Hepatocyte (in vitro differentiated cells): Measurements from ENCODE around the gene PPP4R4. TPM values are rescaled to one million over a fixed set of nuclear protein-coding genes. Genes with fewer than 3 reads are reported as not detected.
"Not testable (repeated sequence)": the region's sequence is repeated elsewhere in the genome, so short reads cannot be mapped to it uniquely, and the experiment has no call there.

Source experiments
- DNase-seq: peaks from one replicate; pipeline ENCODE4 v3.0.0-alpha.2; 2016; ENCODE audit warnings: low spot score
- H2AFZ ChIP-seq: fragments of 200-600 bp; sonication (generic); 2 replicates; pipeline ENCODE4 v1.6.0; 2016; ENCODE audit warnings: antibody characterized with exemption, mild to moderate bottlenecking
- H3K27ac ChIP-seq: fragments of 200-600 bp; sonication (generic); 2 replicates; pipeline ENCODE4 v1.5.1; 2016; ENCODE audit warnings: mild to moderate bottlenecking
- H3K27me3 ChIP-seq: fragments of 200-600 bp; sonication (generic); 2 replicates; pipeline ENCODE4 v1.6.1; 2016
- H3K36me3 ChIP-seq: fragments of 200-600 bp; sonication (generic); replicated peaks from 2 replicates; pipeline ENCODE4 v1.5.1; 2016; ENCODE audit warnings: low read depth; ENCODE audit not compliant: insufficient read depth
- H3K4me1 ChIP-seq: fragments of 200-600 bp; sonication (generic); 2 replicates; pipeline ENCODE4 v1.5.1; 2016; ENCODE audit warnings: mild to moderate bottlenecking, moderate library complexity; ENCODE audit not compliant: insufficient read depth
- H3K4me2 ChIP-seq: fragments of 200-600 bp; sonication (generic); 2 replicates; pipeline ENCODE4 v1.6.0; 2016
- H3K4me3 ChIP-seq: fragments of 200-600 bp; sonication (generic); 2 replicates; pipeline ENCODE4 v1.5.1; 2016; ENCODE audit warnings: mild to moderate bottlenecking
- H3K79me2 ChIP-seq: fragments of 200-600 bp; sonication (generic); 2 replicates; pipeline ENCODE4 v1.6.0; 2017; ENCODE audit warnings: mild to moderate bottlenecking
- H3K9me2 ChIP-seq: fragments of 200-600 bp; sonication (generic); replicated peaks from 2 replicates; pipeline ENCODE4 v1.6.0; 2017; ENCODE audit warnings: mild to moderate bottlenecking; ENCODE audit not compliant: insufficient read depth
- H3K9me3 ChIP-seq: fragments of 200-600 bp; sonication (generic); 2 replicates; pipeline ENCODE4 v1.5.1; 2016; ENCODE audit warnings: low read depth, mild to moderate bottlenecking
- H4K20me1 ChIP-seq: fragments of 200-600 bp; sonication (generic); 2 replicates; pipeline ENCODE4 v1.6.0; 2016; ENCODE audit warnings: mild to moderate bottlenecking; ENCODE audit not compliant: insufficient read depth, poor library complexity, severe bottlenecking
- EZH2 ChIP-seq: fragments of 200-600 bp; sonication (generic); IDR thresholded peaks from 2 replicates; pipeline ENCODE4 v1.6.1; 2016; ENCODE audit warnings: antibody characterized with exemption, mild to moderate bottlenecking, borderline replicate concordance
- EZH2phosphoT487 ChIP-seq: fragments of 200-600 bp; sonication (generic); IDR thresholded peaks from one replicate; pipeline ENCODE4 v1.6.1; 2018; ENCODE audit warnings: antibody characterized with exemption, mild to moderate bottlenecking, low read depth, moderate library complexity; ENCODE audit not compliant: unreplicated experiment, severe bottlenecking
- WGBS: methylation state at CpG from one replicate; pipeline ENCODE4 v1.1.6; 2016; ENCODE audit warnings: low lambda C conversion rate; ENCODE audit errors: missing lambda C conversion rate; 5-methylcytosine and 5-hydroxymethylcytosine counted together
- polyA plus RNA-seq: library from polyadenylated mRNA; unstranded; fragments of >200 nt; fragmentation: Nextera tagmentation; extraction: Ambion mirVana; gene quantifications from 2 replicates; pipeline ENCODE4 v1.2.1, GENCODE V29; 2016
- total RNA-seq: library from RNA; depleted of rRNA; stranded (reverse); fragments of >200 nt; gene quantifications from 2 replicates; pipeline ENCODE4 v1.2.3, GENCODE V29; 2014
- TF ChIP-seq, protein P1 (sequence below): fragments of 200-600 bp; sonication (generic); IDR thresholded peaks from 2 replicates; pipeline ENCODE4 v1.5.1; 2016; ENCODE audit warnings: antibody characterized with exemption, mild to moderate bottlenecking; ENCODE audit not compliant: poor library complexity

PPP4R4 gene
- total and polyA plus RNA-seq, 2 experiments from 2014 or later = 1.0 to 3.8 TPM

DNA sequence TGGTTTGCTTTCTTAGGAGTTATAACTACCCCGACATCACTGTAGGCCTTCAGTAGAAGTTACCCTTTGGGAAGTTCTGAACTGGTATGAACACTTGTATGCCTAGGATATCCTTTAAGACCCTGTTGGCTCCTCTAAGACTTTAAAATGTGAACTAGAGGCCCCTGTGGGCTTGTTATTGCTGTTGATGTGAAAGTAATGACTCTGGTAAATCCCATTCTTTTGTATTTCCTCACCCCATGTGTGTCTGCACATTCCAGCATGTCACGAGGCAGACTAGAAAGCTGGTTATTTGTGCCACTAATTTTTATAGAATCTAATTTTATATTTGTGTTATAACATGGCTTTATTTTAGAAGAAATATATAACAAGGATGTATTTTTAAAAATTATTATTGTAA, 70.1 kb downstream of the PPP4R4 start:
- WGBS = 96% methylated on average over 2 of the region's 2 CpGs
- H3K4me2 ChIP-seq = no peak overlapping the region
- no peaks in the 10 kb centered on the region for H3K27me3 ChIP-seq
- no peak for DNase-seq
- H3K9me2 ChIP-seq = no peaks in the 10 kb centered on the region
- H3K36me3 ChIP-seq = no peaks in the 10 kb centered on the region
- H3K4me3 ChIP-seq = no peak overlapping the region
- no peak overlapping the region for H3K27ac ChIP-seq
- H3K4me1 ChIP-seq = no peaks in the 10 kb centered on the region
- no peaks in the 10 kb centered on the region for H3K79me2 ChIP-seq
- TF ChIP-seq EZH2phosphoT487 (no peak), EZH2 (no peak)
- TF ChIP-seq, protein P1, sequence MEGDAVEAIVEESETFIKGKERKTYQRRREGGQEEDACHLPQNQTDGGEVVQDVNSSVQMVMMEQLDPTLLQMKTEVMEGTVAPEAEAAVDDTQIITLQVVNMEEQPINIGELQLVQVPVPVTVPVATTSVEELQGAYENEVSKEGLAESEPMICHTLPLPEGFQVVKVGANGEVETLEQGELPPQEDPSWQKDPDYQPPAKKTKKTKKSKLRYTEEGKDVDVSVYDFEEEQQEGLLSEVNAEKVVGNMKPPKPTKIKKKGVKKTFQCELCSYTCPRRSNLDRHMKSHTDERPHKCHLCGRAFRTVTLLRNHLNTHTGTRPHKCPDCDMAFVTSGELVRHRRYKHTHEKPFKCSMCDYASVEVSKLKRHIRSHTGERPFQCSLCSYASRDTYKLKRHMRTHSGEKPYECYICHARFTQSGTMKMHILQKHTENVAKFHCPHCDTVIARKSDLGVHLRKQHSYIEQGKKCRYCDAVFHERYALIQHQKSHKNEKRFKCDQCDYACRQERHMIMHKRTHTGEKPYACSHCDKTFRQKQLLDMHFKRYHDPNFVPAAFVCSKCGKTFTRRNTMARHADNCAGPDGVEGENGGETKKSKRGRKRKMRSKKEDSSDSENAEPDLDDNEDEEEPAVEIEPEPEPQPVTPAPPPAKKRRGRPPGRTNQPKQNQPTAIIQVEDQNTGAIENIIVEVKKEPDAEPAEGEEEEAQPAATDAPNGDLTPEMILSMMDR = no peak
- H4K20me1 ChIP-seq = no peaks in the 10 kb centered on the region
- H3K9me3 ChIP-seq = no peaks in the 10 kb centered on the region
- H2AFZ ChIP-seq = no peak overlapping the region

DNA sequence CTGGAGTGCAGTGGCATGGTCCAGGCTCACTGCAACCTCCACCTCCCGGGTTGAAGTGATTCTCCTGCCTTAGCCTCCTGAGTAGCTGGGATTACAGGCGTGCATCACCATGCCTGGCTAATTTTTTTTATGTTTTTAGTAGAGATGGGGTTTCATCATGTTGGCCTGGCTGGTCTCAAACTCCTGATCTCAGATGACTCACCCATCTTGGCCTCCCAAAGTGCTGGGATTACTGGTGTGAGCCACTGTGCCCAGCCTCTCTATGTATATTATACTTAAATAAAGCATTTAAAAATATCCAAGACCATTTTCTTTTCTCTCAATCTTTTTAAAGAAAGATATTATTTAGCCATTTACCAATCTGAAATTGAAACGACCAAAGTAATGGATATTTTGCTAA, 90.1 kb downstream of the PPP4R4 start:
- H3K4me2 ChIP-seq, H3K27me3 ChIP-seq, H3K79me2 ChIP-seq, H2AFZ ChIP-seq, DNase-seq, H3K4me3 ChIP-seq, H3K9me3 ChIP-seq, H3K36me3 ChIP-seq, H3K27ac ChIP-seq, H3K4me1 ChIP-seq, H3K9me2 ChIP-seq, H4K20me1 ChIP-seq: not testable (repeated sequence)
- WGBS = 95% methylated on average over 3 of the region's 3 CpGs

GRCh38 chr14:94267352-94267751, 93.2 kb downstream of the PPP4R4 start:
- Histone ChIP-seq H3K36me3 (no peaks in the 10 kb centered on the region), H3K9me3 (peaks cover 6% of the 10 kb centered on the region), H4K20me1 (no peaks in the 10 kb centered on the region), H3K4me3 (peak overlapping the region; percentile 2), H3K9me2 (peaks cover 3% of the 10 kb centered on the region), H3K27me3 (no peaks in the 10 kb centered on the region), H3K27ac (no peak overlapping the region), H3K79me2 (no peaks in the 10 kb centered on the region), H2AFZ (no peak overlapping the region), H3K4me1 (no peaks in the 10 kb centered on the region), H3K4me2 (no peak overlapping the region)
- WGBS = 80% methylated on average over 1 of the region's 1 CpG
- no peak for DNase-seq
- TF ChIP-seq, protein P1 = no peak
- TF ChIP-seq EZH2 (no peak), EZH2phosphoT487 (no peak)

GRCh38 chr14:94268582-94268981, 94.5 kb downstream of the PPP4R4 start:
- H3K9me3 ChIP-seq, H3K9me2 ChIP-seq, H2AFZ ChIP-seq, H3K4me1 ChIP-seq, H3K36me3 ChIP-seq, DNase-seq, H3K4me2 ChIP-seq, H4K20me1 ChIP-seq, H3K27ac ChIP-seq, H3K27me3 ChIP-seq, H3K4me3 ChIP-seq, H3K79me2 ChIP-seq: not testable (repeated sequence)
- 89% methylated on average over 7 of the region's 7 CpGs for WGBS

DNA sequence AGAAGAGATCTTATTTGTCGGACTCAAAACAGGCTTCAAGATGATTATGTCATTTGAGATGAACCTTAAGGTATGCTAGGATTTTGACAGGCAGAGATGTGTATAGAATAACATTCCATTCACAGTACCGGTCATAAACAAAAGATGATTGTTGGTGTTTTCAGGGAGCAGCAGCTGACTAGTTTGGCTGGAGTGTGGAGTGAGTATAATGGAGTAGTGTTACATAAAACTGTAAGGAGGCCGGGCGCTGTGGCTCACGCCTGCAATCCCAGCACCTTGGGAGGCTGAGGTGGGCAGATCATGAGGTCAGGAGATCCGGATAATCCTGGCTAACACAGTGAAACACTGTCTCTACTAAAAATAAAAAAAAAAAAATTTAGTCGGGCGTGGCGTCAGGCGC, 95.0 kb downstream of the PPP4R4 start:
- TF ChIP-seq EZH2 (no peak), EZH2phosphoT487 (no peak)
- TF ChIP-seq, protein P1 = no peak

DNA sequence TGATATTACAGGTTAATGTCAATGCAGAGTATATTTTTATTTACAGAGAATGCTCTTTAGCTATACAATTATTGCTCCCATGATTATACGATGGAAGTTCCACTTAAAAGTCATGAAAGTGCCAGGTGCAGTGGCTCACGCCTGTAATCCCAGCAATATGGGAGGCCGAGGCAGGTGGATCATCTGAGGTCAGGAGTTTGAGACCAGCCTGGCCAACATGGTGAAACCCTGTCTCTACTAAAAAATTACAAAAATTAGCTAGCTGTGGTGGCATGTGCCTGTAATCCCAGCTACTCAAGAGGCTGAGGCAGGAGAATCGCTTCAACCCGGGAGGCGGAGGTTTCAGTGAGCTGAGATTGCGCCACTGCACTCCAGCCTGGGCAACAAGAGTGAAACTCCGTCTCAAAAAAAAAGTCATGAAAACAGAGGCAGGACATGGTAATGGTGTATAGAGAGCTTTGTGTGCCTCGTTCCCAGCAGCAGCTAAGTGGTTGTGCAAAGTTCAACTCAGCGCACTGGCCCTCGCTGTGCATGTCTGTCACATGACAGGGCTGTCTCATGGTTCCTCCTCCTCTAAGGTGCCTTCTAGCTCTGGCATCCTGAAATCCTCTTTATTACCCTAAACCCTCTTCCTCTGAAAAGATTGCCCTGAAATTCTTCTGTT, 102.9 kb downstream of the PPP4R4 start:
- H3K9me2 ChIP-seq, H3K4me3 ChIP-seq, H2AFZ ChIP-seq, H3K36me3 ChIP-seq, H3K27me3 ChIP-seq, H3K4me2 ChIP-seq, H3K4me1 ChIP-seq, H3K79me2 ChIP-seq, H3K9me3 ChIP-seq, H4K20me1 ChIP-seq: not testable (repeated sequence)
- 86% methylated on average over 11 of the region's 11 CpGs for WGBS
- H3K27ac ChIP-seq = peak overlapping the region; percentile 54
- DNase-seq = peak; percentile 58

More for the DNA sequence above, 95.0 kb downstream of the PPP4R4 start:
- Histone ChIP-seq H3K27me3 (no peaks in the 10 kb centered on the region), H3K27ac (no peak overlapping the region), H4K20me1 (no peaks in the 10 kb centered on the region), H3K9me2 (peaks cover 3% of the 10 kb centered on the region), H3K4me1 (no peaks in the 10 kb centered on the region), H3K79me2 (no peaks in the 10 kb centered on the region), H3K9me3 (no peaks in the 10 kb centered on the region), H3K4me3 (no peak overlapping the region), H3K36me3 (no peaks in the 10 kb centered on the region), H2AFZ (no peak overlapping the region), H3K4me2 (no peak overlapping the region)
- DNase-seq = no peak
- 89% methylated on average over 10 of the region's 10 CpGs for WGBS
